ENCODE results near the gene RABL6.
"Not testable (repeated sequence)": the region's sequence is repeated elsewhere in the genome, so short reads cannot be mapped to it uniquely, and the experiment has no call there.

RABL6 gene

DNA sequence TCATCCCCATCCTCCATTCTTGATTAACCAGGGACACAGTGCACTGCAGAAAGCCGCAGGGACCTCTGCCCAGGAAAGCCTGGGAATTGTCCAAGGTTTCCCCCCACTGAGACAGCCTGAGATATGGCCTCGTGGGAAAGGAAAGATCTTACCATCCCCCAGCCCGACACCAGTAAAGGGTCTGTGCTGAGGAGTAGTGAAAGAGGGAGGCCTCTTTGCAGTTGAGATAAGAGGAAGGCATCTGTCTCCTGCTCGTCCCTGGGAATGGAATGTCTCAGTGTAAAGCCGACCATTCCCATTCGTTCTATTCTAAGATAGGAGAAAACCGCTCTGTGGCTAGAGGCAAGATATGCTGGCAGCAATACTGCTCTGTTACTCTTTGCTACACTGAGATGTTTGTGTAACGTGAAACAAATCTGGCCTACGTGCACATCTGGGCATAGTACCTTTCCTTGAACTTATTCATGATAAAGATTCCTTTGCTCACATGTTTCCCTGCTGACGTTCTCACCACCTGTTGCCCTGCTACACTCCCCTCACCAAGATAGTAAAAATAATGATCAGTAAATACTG is 10.9 kb upstream of the RABL6 start:
- DNase-seq, result not testable (repeated sequence)

DNA sequence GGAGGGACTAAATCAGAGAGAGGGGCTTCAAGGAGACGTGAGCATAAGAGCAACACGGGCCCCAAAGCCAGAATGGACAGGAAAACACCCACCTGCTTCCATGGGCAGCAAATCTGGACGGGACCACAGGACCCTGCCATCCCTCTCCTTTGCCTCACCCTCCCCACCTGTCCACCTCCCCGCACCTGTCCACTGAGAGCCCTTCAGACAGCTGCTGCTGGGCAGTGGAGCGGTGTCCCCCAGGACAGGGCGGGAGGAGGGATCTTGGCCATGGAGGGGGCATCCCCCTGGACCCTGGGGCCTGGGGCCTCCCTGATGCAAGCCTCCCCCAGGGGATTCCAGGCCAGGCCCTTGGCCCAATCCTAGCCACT is 9.1 kb upstream of the RABL6 start:
- DNase-seq, result no peak

DNA sequence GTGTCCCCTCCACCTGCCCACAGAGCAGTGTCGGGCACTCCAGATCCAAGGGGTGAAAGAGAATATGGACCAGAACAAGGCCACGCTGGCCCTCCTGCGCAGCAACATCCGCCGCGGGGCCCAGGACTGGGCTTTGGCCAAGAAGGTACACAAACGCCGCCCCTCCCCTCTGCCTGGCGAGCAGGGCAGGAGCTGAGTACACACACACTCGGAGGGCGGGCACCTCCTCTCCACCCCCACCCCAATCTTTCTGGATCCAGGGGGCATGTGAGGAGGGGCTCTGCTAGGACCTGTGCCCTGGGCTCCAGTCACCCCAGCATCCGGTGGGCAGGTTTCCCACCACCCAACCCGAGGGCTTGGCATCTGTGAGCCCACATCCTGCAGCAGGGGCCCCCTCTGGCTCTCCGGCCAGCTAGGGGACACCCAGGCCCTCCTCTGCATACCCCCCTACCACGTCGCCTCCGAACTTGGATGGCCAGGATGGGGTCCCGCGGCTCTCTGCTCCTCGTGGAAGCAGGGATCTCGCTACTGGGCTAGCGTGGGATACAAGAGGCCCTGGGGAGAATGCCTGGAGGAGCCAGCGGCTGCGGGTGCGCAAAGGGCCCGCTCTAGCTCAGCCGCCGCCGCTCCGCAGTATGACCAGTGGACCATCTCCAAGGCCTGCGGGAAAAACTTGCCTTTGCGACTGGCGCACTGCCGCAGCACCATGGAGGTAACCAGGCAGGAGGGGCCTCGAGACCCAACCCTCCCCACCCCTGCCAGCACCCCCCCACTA is 8.5 kb upstream of the RABL6 start:
- peak; percentile 75 for DNase-seq

DNA sequence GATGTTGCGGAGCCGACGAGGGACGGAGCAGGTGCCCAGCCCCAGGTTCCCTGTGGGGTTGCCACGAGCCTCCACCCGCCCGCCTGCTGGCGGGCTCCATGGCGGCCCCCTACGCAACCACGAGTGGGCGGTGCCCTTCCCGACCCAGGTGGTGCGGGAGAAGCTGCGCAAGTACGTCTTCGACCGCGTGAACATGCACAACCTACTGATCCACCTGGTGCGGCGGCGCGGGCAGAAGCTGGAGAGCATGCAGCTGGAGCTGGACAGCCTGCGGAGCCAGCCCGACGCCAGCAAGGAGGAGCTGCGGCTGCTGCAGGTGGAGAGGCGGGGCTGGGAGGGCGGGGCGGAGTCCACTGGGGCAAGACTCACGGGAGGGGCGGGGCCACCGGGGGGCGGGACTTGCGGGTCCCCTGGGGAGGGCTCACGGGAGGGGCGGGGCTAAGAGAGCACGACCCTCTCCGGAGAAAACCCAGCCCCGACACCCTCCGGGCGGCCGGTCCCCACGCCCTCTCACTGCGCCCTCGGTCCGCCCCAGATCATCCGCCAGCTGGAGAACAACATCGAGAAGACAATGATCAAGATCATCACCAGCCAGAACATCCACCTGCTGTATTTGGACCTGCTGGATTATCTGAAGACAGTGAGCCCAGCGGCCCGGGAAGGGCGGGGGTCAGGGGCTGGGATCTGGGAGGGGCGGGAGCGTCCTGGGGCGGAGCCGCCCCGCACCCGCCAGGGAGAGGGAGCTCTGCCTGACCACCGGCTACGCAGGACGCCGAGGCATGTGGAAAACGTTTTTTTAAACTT is 7.7 kb upstream of the RABL6 start:
- peak; percentile 87 for DNase-seq

DNA sequence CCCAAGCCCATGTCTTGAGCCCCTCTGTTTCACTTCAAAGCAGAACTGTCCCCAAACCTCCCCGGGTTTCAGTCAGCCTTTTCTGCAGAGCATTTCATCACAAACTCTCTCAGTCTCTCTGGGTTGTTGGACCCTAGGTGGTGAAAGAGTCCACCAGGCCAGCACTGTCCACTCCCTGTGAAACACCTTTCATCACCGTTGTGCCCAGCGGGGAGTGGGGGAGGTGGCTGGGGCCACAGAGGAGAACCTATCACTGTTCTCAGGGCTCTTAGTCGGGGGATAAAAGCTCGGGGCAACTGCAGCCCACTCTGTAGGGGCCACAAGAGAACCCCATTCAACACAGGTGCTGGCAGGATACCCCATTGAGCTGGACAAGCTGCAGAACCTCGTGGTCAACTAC is 5.4 kb upstream of the RABL6 start:
- no peak for DNase-seq

DNA sequence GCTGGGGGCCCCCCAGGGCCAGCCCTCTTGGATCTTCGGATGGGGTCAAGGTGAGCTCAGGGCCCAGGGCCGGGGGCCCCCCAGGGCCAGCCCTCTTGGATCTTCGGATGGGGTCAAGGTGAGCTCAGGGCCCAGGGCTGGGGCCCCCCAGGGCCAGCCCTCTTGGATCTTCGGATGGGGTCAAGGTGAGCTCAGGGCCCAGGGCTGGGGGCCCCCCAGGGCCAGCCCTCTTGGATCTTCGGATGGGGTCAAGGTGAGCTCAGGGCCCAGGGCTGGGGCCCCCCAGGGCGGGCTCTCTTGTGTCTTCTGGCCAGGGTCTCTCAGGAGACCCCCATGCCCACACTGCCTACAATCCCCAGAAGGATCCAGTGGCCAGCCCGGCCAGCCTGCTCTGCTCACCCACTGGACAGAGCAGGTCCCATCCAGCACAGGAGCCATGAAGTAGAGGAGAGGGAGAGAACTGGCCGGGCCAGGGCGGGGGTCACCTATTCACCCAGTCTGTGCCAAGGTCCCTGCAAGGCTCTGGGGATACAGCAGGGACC is 4.7 kb upstream of the RABL6 start:
- DNase-seq, result not testable (repeated sequence)

DNA sequence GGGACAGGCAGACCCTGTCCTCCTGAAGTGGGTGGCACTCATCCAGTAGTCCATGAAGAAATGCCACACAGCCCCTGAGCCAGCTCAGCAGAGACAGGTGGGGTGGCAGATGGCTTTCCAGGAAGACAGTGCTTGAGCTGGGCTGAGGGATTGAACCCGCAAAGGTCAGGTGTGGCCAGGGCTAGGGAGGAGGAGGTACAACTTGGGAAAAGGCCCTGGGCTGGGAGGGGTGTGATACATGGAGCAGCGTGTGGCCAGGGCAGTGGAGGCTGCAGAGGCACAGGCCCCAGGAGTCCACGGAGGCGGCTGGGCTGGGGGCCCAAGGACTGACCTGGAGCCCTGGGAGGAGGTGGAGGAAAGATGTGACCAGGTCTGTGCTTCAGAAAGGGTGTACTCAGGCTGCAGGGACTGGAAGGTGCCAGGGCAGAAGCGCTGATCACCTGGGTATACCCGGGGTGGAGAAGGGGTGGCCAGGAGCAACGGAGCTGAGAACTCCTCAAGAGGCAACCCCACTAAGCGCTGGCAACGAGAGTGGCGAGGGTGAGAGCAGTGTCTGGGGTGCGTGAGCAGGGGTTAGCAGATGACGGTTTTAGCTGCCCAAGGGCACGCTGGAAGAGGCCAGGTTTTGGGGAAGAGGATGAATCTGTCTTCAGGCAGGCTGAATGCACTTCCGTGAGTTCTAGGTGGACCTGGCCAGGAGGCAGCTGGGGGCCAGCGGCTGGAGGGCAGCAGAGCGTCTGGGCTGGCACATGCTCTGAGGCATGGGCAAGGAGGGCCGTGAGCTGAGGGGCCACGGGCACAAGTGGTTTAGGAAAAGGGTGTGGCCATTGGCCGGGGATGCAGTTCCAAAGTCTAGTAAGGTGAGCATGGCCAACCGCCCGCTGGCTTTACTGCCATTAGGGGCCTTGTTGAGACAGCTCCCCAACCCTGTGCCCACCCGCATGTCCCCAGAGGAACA is 3.9 kb upstream of the RABL6 start:
- DNase-seq, result no peak

DNA sequence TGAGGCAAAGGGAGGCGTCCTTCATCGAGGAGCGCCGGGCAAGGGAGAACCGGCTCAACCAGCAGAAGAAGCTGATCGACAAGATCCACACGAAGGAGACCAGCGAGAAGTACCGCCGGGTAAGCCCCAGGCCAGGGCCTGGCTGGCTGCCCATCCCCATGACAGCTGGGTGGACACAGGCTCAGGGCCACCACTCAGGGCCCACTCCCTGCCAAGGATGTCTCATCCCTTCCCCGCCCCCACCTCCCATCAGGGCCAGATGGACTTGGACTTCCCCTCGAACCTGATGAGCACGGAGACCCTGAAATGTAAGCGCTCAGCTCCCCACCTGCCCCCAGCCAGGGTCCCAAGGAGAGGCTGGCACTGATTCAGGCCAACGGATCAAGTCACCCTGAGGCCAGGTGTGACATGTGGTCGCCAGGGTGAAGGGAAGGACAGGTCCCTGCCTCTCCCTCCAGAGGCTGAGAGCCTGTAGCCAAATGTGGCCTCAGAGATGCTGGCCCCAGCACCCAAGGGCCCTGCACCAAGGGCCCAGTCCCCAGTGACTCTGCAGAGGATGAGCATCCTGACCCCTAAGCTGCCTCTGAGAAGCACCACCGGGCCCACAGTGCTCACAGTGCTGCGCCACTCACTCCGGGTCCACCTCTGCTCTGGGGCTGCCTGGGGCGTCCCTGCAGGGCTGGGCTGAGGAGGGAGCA is 3.1 kb upstream of the RABL6 start:
- DNase-seq, result no peak

DNA sequence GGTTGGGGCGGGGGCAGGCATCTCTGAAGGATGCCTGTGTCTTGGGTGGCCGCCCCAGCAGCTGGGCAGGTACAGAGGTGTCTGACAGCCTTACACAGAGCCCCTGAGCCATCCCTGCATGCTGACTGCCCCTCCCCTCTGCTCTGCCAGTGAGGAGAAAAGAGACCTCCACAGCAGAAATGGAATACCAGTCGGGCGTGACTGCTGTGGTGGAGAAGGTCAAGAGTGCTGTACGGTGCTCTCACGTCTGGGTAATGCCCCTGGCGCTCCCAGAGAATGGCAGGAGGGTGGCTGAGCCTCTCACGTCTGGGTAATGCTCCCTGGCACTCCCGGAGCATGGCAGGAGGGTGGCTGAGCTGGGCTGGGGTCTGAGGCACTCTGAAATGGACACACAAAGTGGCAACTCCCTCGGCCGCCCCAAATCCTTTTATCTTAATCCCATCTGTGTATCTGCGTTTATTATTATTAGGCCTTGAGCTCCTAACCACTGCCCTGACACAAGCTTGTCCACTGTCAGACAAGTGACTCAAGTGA is 2.5 kb upstream of the RABL6 start:
- peak; percentile 10 for DNase-seq

DNA sequence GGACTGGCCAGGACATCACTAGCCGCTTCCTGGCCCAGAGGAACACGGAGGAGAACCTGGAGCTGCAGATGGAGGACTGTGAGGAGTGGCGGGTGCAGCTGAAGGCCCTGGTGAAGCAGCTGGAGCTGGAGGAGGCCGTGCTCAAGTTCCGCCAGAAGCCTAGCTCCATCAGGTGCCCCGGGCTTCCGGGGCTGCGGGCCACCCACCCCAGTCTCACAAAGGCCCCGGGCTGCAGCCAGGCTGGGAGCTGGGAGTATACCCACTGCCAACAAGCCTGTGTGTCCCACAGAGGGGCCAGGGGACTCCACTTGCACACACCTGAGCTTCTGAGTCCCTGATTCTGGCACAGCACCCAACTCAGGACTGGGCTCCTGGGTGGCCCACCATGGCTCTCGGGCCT is 1.7 kb upstream of the RABL6 start:
- no peak for DNase-seq

DNA sequence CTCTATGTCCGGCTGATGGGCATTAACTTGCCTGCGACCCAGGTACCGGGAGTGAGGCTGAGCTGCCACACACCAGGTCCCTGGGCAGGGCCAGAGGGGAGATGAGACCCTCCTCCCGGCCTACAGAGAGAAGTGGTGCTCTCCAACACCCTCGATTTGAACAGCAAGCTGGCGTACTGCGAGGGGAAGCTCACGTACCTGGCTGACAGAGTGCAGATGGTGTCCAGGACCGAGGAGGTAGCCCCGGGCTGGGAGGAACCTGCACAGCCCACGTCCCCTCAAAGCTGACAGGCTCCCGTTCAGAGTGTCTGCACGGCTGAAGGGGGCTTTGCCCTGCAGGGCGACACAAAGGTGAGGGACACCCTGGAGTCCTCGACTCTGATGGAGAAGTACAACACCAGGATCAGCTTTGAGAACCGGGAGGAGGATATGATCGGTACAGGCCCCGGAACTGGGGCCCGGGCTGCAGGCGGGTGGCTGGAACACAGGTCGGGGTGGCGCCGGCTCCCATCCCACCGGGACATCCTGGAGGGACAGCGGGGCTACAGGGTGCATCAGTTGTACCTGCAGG is 1.0 kb upstream of the RABL6 start:
- DNase-seq, result no peak

DNA sequence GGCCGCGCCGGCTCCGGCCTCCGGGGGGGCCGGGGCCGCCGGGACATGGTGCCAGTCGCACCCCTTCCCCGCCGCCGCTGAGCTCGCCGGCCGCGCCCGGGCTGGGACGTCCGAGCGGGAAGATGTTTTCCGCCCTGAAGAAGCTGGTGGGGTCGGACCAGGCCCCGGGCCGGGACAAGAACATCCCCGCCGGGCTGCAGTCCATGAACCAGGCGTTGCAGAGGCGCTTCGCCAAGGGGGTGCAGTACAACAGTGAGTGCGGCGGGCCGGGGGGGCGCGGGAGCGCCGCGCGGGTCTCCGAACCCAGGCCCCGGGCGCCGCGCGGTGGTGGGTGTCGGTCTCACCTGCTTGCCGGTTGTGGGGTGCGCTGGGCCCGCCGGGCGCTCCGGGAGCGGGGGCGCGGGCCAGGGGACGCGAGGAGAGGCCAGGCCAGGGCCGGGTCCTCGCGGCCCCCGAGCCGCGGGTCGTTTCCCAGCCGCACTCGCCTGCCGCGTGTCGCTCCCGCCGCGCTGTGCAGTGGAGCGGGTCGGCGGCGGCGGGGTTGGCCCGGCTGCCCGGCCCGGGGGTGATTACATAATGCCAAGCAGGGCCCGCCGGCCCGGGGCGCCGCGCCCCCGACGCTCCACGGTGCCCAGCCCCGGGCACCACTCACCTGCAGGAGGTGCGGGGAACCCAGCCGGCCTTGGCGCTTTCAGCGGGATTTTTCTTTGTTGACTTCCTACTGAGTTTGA is 492 bp downstream of the RABL6 start:
- DNase-seq, result no peak

DNA sequence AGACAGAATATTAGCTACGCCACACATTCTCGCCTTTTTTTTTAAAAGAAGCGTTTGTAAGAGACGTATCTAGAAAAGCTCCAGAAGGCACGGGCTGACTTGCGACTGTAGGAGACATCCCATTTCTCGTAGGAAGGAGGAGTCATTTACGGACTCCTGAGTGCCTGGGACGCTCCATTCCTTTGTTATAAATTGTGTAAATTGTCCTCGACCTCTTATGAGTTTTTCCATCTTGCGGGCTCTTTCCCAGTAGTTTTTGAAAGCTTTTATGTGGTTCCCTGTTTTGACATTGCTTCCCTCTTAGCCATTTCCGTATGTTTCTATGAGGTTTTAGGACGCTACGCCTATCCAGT is 1.0 kb downstream of the RABL6 start:
- DNase-seq, result peak; percentile 32

DNA sequence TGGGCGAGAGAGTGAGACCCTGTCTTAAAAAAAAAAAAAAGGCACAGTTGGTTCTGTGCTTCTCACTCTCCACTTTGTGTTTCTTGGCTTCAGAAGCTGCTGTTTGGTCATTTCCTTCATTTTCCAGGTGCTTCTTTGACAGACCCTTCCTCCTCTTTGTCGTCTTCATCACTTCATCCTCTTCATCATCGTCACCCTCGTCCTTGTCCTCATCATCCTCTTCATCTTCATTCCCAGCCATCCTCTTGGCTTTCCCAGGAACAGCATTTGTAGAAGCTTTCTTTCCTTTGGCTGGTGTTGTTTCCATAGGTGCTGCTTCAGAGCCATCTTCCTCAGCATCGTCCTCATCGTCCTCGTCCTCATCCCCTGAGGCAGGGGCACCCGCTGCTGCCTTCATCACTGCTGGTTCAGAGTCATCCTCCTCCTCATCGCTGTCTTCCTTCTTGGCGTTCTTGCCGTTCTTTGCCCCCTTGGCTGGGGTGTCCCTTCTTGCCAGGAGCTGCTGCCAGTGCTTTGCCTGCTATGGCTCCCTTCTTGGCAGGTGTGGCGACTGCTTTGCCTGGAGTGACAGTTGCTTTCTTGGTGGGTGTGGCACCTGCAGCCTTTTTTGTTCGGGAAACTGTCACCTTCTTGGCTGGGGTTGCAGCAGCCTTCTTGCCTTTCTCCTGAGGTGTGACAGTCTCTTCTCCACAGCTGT is 7.1 kb downstream of the RABL6 start:
- no peak for DNase-seq

DNA sequence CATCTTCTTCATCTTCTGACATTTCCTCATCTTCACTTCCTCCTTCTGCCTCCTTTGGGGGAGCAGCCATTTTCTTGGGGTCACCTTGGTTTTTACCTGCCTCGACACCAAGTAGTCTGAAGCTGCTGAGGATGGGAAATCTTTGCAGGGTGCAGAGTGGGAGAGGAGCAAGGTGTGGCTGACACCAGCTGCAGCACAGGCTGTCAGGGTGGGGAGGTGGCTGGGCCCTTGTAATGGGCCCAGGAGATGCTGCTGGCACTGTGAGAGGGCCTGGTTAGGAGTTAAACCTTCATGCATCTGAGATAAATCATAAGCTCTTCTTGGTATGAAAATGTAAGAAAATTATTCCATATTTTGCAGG is 7.7 kb downstream of the RABL6 start:
- DNase-seq, result no peak

DNA sequence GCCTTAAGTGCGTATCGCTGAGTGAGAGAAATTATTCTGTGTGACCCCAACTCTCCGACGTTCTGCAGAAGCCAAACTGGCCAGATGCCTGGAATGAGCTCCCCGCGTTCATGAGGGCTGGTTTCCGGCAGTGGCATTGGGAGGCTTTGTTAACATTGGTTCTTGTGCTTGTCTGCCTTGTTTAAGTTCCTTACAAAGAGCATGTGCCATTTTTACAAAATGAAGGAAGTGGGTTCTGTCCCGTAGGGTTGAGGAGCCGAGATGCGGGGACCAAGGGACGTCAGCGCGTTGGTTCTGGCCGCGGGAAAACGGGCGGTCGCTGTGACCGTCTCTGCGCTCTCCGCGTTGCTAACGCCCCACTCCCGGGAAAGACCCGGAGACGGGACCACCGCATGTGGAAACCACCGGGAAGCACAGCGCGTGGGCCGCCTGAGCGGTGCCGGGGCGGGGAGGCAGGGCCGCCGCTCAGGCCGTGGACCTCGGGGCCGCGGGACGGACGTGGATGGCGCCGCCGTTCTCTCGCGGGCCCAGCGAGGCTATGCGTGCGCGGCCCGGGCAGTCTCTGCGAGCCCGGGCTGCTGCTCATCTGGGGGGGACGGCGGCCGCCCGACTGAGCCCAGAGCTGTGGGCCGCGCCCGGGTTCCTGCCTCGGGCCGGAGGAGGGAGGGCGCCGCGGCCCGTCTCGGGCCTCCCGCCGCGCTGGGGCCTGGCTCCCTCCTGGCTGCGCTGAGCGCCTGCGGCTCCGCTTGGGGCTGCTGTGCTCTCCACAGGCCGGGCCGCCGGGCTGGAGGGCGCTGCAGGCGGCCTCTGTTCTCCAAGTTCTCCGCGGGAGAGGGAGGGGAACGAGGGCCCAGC is 13.4 kb downstream of the RABL6 start:
- no peak for DNase-seq

DNA sequence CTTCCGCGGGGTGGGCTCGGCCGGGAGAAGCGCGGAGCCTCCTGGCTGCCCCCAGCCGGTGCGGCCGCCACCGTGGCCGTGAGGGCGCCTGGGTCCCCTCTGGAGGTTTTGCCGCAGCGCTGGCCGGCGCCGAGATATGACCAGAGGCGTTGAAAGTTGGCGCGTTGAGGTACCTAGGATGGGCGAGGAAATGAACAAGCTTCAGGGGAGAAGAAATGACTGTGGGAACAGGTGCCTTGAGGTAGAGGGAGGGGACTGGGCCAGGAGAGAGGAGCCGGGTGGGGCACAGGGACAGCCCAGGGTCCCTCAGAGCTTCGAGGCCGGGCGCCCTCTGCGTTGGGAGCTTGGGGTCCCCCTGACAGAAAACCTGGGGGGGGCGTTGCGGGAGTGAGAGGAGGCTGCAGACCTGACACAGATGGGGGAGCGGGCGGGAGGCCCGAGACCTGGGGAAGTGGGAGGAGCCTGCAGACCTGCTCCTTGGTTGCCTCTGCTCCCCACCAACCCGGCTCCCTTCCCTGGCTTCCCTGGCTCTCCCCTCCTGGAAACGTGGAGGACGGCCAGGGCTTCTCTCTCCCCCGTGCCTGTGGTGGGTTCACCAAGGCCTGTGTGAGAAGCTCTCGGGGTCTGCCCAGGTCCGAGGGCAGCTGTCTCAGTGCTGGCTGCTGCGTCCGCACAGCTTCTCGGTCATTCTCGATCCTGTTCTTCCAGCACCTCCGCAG is 14.2 kb downstream of the RABL6 start:
- no peak for DNase-seq

Data from DMS79 treated with DMSO at 0.1 percent for 48 hours (cell line).